ENCODE results near the gene RAB11B. TPM values are rescaled to one million over a fixed set of nuclear protein-coding genes. Genes with fewer than 3 reads are reported as not detected.

RAB11B gene
- polyA plus RNA-seq, 1 donor from 2014 or later, result 71.1 TPM

- no peak overlapping the region for H3K9ac ChIP-seq (ENCODE audit: low read length)
- H2AFZ ChIP-seq (ENCODE audit: low read depth, low read length), result no peak overlapping the region
- TF ChIP-seq REST (IDR thresholded peaks at IDR 0.05; ENCODE audit: borderline replicate concordance), result no peak
- TF ChIP-seq CTCF (IDR thresholded peaks at IDR 0.05; ENCODE audit: poor library complexity, severe bottlenecking), result no peak
- TF ChIP-seq POLR2AphosphoS5 (IDR thresholded peaks at IDR 0.05), result no peak
- no peak for TF ChIP-seq EP300 (conservative IDR thresholded peaks at IDR 0.05; ENCODE audit: poor library complexity, severe bottlenecking)
- TF ChIP-seq EZH2 (IDR thresholded peaks at IDR 0.05; ENCODE audit: borderline replicate concordance, insufficient read depth, low read length, poor library complexity, severe bottlenecking), result no peak
- no peak for TF ChIP-seq SMC3 (conservative IDR thresholded peaks at IDR 0.05; ENCODE audit: poor library complexity)
- TF ChIP-seq MXI1 (conservative IDR thresholded peaks at IDR 0.05; ENCODE audit: poor library complexity, severe bottlenecking), result no peak
- no peak for TF ChIP-seq TAF1 (IDR thresholded peaks at IDR 0.05; ENCODE audit: low read depth)
- no peak for TF ChIP-seq RAD21 (conservative IDR thresholded peaks at IDR 0.05)
- H3K4me3 ChIP-seq (ENCODE audit: low read length), result no peak overlapping the region
- H3K27ac ChIP-seq (ENCODE audit: low read length), result no peak overlapping the region
- H3F3A ChIP-seq (ENCODE audit: insufficient read depth, low read length, poor library complexity, severe bottlenecking), result no peaks in the 10 kb centered on the region
- no peaks in the 10 kb centered on the region for H3K9me2 ChIP-seq (ENCODE audit: insufficient read depth, low read length)
- H3K36me3 ChIP-seq (ENCODE audit: insufficient read depth, low read length), result no peaks in the 10 kb centered on the region
- H3K27me3 ChIP-seq (ENCODE audit: insufficient read depth, low read depth, low read length), result peaks cover 45% of the 10 kb centered on the region
- no peaks in the 10 kb centered on the region for H3K79me2 ChIP-seq (replicated peaks; ENCODE audit: insufficient read depth, low read length)
- H4K20me1 ChIP-seq (ENCODE audit: insufficient read depth), result no peaks in the 10 kb centered on the region
- no peak overlapping the region for H3K4me2 ChIP-seq (ENCODE audit: low read length)
- no peaks in the 10 kb centered on the region for H3K9me3 ChIP-seq (ENCODE audit: low read length)
These were observed 24.0 kb upstream of the RAB11B start for GRCh38 chr19:8366121-8366581.

- Histone ChIP-seq H3K9ac (ENCODE audit: low read length) (no peak overlapping the region), H3K4me3 (ENCODE audit: low read length) (no peak overlapping the region), H3K9me2 (ENCODE audit: insufficient read depth, low read length) (no peaks in the 10 kb centered on the region), H3K79me2 (replicated peaks; ENCODE audit: insufficient read depth, low read length) (no peaks in the 10 kb centered on the region), H2AFZ (ENCODE audit: low read depth, low read length) (no peak overlapping the region), H4K20me1 (ENCODE audit: insufficient read depth) (no peaks in the 10 kb centered on the region), H3K36me3 (ENCODE audit: insufficient read depth, low read length) (no peaks in the 10 kb centered on the region), H3F3A (ENCODE audit: insufficient read depth, low read length, poor library complexity, severe bottlenecking) (no peaks in the 10 kb centered on the region), H3K27me3 (ENCODE audit: insufficient read depth, low read depth, low read length) (peaks cover 42% of the 10 kb centered on the region), H3K27ac (ENCODE audit: low read length) (no peak overlapping the region), H3K9me3 (ENCODE audit: low read length) (no peaks in the 10 kb centered on the region), H3K4me2 (ENCODE audit: low read length) (no peak overlapping the region)
- TF ChIP-seq EZH2 (IDR thresholded peaks at IDR 0.05; ENCODE audit: borderline replicate concordance, insufficient read depth, low read length, poor library complexity, severe bottlenecking) (no peak), REST (IDR thresholded peaks at IDR 0.05; ENCODE audit: borderline replicate concordance) (no peak), TAF1 (IDR thresholded peaks at IDR 0.05; ENCODE audit: low read depth) (no peak)
These were observed 23.2 kb upstream of the RAB11B start for GRCh38 chr19:8366961-8367326.

Data from neural cell (in vitro differentiated cells).